ENCODE results near the gene SUN2. TPM values are rescaled to one million over a fixed set of nuclear protein-coding genes. Genes with fewer than 3 reads are reported as not detected.

SUN2 gene
- total and polyA plus RNA-seq, 2 of the 13 experiments (the other 11 are each of a cell fraction or from before 2014, with no cell fraction given): 45.6 to 56.6 TPM

- no peak for TF ChIP-seq ZNF512B (CRISPR knock-in tag; IDR thresholded peaks at IDR 0.05; ENCODE audit: borderline replicate concordance)
- no peak for TF ChIP-seq ZNF17 (CRISPR knock-in tag; IDR thresholded peaks at IDR 0.05)
- no peak for TF ChIP-seq BRCA1 (CRISPR knock-in tag; IDR thresholded peaks at IDR 0.05)
- no peak for TF ChIP-seq ZNF160 (CRISPR knock-in tag; IDR thresholded peaks at IDR 0.05)
- no peak for TF ChIP-seq ZNF543 (CRISPR knock-in tag; IDR thresholded peaks at IDR 0.05)
- TF ChIP-seq RFX3 (CRISPR knock-in tag; IDR thresholded peaks at IDR 0.05): no peak
- TF ChIP-seq CREM (IDR thresholded peaks at IDR 0.05): peak; percentile 92
- TF ChIP-seq CREM (CRISPR knock-in tag; IDR thresholded peaks at IDR 0.05): peak; percentile 36; the same call in 1 of the 2 replicates
- no peak for TF ChIP-seq HNRNPLL (IDR thresholded peaks at IDR 0.05; ENCODE audit: low read depth, low read length, poor library complexity, severe bottlenecking)
- no peak for TF ChIP-seq ZNF224 (CRISPR knock-in tag; IDR thresholded peaks at IDR 0.05)
- no peak for TF ChIP-seq GMEB1 (CRISPR knock-in tag; IDR thresholded peaks at IDR 0.05; ENCODE audit: borderline replicate concordance)
- TF ChIP-seq ZNF383 (CRISPR knock-in tag; IDR thresholded peaks at IDR 0.05; ENCODE audit: borderline replicate concordance): no peak
- no peak for TF ChIP-seq DBP (CRISPR knock-in tag; IDR thresholded peaks at IDR 0.05; ENCODE audit: not compliant biosample characterization)
- TF ChIP-seq, protein P1, sequence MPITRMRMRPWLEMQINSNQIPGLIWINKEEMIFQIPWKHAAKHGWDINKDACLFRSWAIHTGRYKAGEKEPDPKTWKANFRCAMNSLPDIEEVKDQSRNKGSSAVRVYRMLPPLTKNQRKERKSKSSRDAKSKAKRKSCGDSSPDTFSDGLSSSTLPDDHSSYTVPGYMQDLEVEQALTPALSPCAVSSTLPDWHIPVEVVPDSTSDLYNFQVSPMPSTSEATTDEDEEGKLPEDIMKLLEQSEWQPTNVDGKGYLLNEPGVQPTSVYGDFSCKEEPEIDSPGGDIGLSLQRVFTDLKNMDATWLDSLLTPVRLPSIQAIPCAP (CRISPR knock-in tag; IDR thresholded peaks at IDR 0.05; ENCODE audit: low read depth): no peak
- TF ChIP-seq CERS6 (CRISPR knock-in tag; IDR thresholded peaks at IDR 0.05): no peak
- no peak for TF ChIP-seq DPF2 (CRISPR knock-in tag; IDR thresholded peaks at IDR 0.05; ENCODE audit: borderline replicate concordance, low read depth)
- TF ChIP-seq ZFP36L2 (CRISPR knock-in tag; IDR thresholded peaks at IDR 0.05): no peak
- no peak for TF ChIP-seq ZNF781 (CRISPR knock-in tag; IDR thresholded peaks at IDR 0.05; ENCODE audit: borderline replicate concordance, not compliant biosample characterization)
- TF ChIP-seq HNF4A (CRISPR knock-in tag; IDR thresholded peaks at IDR 0.05): no peak
- TF ChIP-seq FIP1L1 (IDR thresholded peaks at IDR 0.05; ENCODE audit: borderline replicate concordance, insufficient read depth, low read depth, low read length): no peak
- no peak for TF ChIP-seq KDM6A (CRISPR knock-in tag; IDR thresholded peaks at IDR 0.05; ENCODE audit: low read depth)
These were observed 50.3 kb downstream of the SUN2 start, which contains the start of gene GTPBP1 (continued) for GRCh38 chr22:38705235-38706100.

Data from HepG2 (cell line).